Fibroblast of pulmonary artery (primary cell): ENCODE results near the gene ABHD1.

Experiments used
- DNase-seq: peaks from one replicate; pipeline ENCODE4 v3.0.0-alpha.2; 2010; ENCODE audit warnings: low read depth
- H3K4me3 ChIP-seq: replicated peaks from 2 replicates; pipeline ENCODE4 v1.5.1; 2011; ENCODE audit warnings: low read depth, mild to moderate bottlenecking, control low read depth, low read length, moderate library complexity
- TF ChIP-seq, protein P1 (sequence below): IDR thresholded peaks from 2 replicates; pipeline ENCODE4 v1.5.1; 2011; ENCODE audit warnings: mild to moderate bottlenecking, control low read depth, low read length, inconsistent platforms; ENCODE audit errors: missing control alignments

ABHD1 gene

DNA sequence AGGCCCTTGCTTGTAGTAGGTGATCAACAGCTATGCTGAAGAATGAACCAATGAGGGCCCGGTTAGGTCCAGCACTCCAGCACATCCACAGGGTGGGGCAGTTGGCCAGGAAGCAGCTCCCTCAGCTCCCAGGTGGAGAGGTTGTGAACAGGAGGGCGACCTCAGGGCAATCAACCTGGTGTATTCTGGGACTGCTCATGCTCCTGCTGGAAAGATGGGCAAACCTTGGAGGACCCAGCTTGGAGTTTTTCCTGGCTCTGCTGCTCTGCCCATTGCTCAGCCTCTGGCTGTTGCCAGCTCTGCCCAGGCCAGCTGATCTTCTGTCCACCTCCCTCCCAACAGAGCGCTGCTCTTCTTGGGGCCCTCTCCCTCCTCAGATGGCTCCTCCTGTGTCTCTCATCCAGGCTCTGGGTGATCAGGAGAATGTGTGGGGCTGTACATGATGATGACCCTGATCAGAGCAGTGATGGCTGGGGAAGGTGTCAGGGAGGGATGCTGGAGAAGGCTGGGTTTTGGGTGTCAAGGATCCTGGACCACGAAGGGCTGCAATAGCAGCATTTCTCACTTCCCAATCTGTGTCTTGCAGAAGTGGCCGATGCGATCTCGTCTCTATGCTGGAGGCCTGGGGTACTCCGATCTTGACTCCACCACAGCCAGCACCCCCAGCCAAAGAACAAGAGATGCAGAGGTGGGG, 28.6 kb downstream of the ABHD1 start:
- no peak for DNase-seq
- TF ChIP-seq, protein P1, sequence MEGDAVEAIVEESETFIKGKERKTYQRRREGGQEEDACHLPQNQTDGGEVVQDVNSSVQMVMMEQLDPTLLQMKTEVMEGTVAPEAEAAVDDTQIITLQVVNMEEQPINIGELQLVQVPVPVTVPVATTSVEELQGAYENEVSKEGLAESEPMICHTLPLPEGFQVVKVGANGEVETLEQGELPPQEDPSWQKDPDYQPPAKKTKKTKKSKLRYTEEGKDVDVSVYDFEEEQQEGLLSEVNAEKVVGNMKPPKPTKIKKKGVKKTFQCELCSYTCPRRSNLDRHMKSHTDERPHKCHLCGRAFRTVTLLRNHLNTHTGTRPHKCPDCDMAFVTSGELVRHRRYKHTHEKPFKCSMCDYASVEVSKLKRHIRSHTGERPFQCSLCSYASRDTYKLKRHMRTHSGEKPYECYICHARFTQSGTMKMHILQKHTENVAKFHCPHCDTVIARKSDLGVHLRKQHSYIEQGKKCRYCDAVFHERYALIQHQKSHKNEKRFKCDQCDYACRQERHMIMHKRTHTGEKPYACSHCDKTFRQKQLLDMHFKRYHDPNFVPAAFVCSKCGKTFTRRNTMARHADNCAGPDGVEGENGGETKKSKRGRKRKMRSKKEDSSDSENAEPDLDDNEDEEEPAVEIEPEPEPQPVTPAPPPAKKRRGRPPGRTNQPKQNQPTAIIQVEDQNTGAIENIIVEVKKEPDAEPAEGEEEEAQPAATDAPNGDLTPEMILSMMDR = no peak
- H3K4me3 ChIP-seq = no peak overlapping the region

DNA sequence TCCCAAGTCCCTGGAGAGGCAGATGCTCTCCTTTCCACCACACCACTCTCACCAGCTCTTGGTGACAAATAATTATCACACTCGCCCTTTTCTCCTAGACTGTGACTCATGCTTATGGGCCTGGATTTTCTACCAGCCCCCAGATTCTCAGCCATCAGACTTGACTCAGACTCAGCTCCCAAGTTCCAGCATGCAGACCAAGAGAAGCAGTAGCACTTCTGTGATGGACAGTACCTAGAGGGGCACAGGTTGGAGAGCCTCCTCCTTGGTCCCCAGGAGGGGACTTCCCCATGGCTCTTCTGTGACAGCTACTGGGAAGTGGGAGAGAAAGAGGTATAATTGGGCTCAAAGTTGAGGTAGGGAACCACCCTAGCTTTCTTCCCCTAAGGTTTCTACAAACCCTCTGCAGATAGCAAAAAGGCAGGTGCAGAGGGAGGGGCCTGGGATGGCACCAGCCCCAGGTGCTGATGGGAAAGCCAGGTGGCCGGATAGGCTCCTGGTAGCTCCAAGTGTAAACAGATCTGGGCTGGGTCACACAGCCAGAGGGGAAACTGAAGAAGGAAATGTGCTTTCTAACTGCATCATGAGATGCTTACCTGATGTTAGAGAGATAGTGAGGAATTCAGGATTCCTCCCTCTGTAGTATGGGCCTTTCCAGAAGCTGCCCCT, 29.3 kb downstream of the ABHD1 start:
- no peak overlapping the region for H3K4me3 ChIP-seq
- no peak for DNase-seq
- TF ChIP-seq, protein P1 = no peak

DNA sequence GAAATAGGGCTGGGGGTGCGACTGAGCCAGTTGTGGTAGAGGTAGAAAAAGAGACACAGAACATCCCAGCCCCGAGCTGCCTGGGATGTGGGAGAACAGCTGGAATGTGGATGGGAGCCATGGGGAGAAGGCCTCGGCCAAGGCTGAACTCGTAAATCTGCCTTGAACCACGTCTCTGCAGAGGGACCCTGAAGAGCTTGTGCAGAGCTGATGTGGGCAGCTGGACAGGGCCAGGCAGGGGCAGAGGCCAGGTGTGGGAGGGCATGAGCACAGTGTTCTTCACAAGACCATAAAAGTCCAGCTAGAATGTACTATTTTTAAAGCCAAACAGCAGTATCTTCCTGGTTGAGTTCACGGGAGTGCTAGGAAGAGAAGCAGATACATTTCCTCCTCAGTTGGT, 30.9 kb downstream of the ABHD1 start:
- DNase-seq = no peak
- no peak overlapping the region for H3K4me3 ChIP-seq
- TF ChIP-seq, protein P1 = no peak

DNA sequence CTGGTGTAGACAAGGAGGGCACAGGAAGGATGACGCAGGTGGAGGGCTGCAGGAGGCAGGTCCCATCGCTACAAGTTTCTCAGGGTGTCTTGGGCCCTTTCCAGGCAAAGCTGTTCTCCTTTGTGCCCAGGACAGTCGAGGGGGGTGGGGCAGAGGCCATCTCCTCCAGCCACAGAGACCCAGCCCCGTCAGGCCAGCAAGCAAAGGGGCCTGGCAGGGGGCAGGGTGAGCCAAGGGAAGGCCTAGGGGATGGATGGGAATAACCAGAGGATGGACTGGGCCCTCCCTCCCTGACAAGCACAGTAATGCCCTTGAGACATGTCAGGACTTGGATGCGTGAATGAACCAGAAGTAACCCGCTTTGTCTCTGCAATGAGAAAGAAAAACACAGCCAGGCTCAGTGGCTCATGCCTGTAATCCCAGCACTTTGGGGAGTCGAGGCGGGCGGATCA, 31.5 kb downstream of the ABHD1 start:
- no peak overlapping the region for H3K4me3 ChIP-seq
- TF ChIP-seq, protein P1 = no peak
- no peak for DNase-seq

DNA sequence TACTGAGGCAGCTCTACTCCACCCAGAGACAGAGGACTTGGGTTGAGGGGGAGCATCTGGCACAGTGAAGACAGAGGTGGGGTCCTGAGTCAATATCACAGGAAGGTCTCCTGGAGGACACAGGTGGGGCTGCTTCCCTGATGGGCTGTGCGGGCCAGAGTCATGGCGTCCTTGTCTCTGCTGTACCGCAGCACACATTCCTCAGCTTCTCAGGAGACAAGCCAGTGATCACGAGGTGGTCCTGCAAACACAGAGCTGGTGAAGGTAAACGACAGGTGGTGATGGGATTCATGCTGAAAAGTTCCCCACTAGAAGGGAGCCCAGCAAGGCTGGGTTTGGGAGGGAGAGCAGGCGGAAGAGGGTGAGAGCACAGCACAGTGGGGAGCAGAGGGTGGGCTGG, 34.9 kb downstream of the ABHD1 start:
- no peak for DNase-seq
- H3K4me3 ChIP-seq = no peak overlapping the region
- TF ChIP-seq, protein P1 = no peak

DNA sequence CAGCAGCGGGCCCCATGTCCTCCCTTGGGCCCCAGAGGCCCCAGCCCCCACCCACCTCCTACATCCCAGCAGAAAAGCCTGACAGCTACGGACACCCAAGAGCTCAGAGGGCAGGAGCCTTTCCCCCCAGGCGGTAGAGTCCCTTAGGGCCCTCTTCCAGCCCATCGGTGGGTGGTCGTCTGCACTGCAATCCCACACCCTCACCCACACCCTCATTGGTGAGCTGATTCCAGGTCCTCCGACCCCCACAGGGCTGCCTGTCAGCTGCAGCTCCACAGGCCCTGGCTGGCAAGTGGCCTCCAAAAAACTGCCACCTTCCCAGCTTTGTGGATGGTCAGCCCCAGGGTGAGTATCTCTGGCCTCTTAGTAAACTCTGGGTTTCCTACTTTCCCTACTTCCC, 35.7 kb downstream of the ABHD1 start:
- TF ChIP-seq, protein P1 = no peak
- no peak for DNase-seq
- no peak overlapping the region for H3K4me3 ChIP-seq
